Mesothelial cell of epicardium (in vitro differentiated cells): ENCODE measurements around the gene SLC11A1. TPM values are rescaled to one million over a fixed set of nuclear protein-coding genes. Genes with fewer than 3 reads are reported as not detected.

ENCODE experiments used
- DNase-seq, 2 experiments: peaks; one replicate each; pipeline ENCODE4 v3.0.0; 2021; ENCODE audit warnings: low spot score in 2 of 2; ENCODE audit not compliant: unreplicated experiment in 2 of 2
- H3K27ac Mint-ChIP-seq: 2 replicates; pipeline ENCODE4 v1.8.0; 2021; ENCODE audit warnings: mixed read lengths
- H3K27me3 Mint-ChIP-seq: 2 replicates; pipeline ENCODE4 v1.8.0; 2021; ENCODE audit warnings: low read depth, mixed read lengths
- H3K36me3 Mint-ChIP-seq: 2 replicates; pipeline ENCODE4 v1.8.0; 2021; ENCODE audit warnings: mixed read lengths
- H3K4me1 Mint-ChIP-seq: 2 replicates; pipeline ENCODE4 v1.8.0; 2021; ENCODE audit warnings: mixed read lengths
- H3K4me3 Mint-ChIP-seq: 2 replicates; pipeline ENCODE4 v1.8.0; 2021; ENCODE audit warnings: mild to moderate bottlenecking, moderate library complexity, mixed read lengths
- H3K9me3 Mint-ChIP-seq: 2 replicates; pipeline ENCODE4 v1.8.0; 2021; ENCODE audit warnings: mixed read lengths
- CTCF ChIP-seq: fragments of 200-600 bp; sonication (generic); IDR thresholded peaks from one replicate; pipeline ENCODE4 v1.5.0; 2021; ENCODE audit warnings: antibody characterized with exemption; ENCODE audit not compliant: unreplicated experiment
- total RNA-seq: library from RNA; stranded (reverse); gene quantifications from 3 replicates; pipeline ENCODE4 v1.2.1, GENCODE V29; 2021

SLC11A1 gene
- total RNA-seq, 1 donor from 2014 or later, result 0.76 TPM

- no peaks in the 10 kb centered on the region for H3K27me3 Mint-ChIP-seq
- H3K36me3 Mint-ChIP-seq, result peaks cover 24% of the 10 kb centered on the region
- no peak for DNase-seq
- peaks cover 21% of the 10 kb centered on the region for H3K4me1 Mint-ChIP-seq
- no peak overlapping the region for H3K4me3 Mint-ChIP-seq
- peak overlapping the region; percentile 15 for H3K27ac Mint-ChIP-seq
- H3K9me3 Mint-ChIP-seq, result peaks cover 4% of the 10 kb centered on the region
- no peak for TF ChIP-seq CTCF
These were observed 36.4 kb upstream of the SLC11A1 start for GRCh38 chr2:218345491-218346236.

- H3K4me3 Mint-ChIP-seq, result no peak overlapping the region
- no peak overlapping the region for H3K27ac Mint-ChIP-seq
- H3K9me3 Mint-ChIP-seq, result peaks cover 14% of the 10 kb centered on the region
- no peaks in the 10 kb centered on the region for H3K27me3 Mint-ChIP-seq
- peaks cover 24% of the 10 kb centered on the region for H3K36me3 Mint-ChIP-seq
- DNase-seq, result no peak
- TF ChIP-seq CTCF, result no peak
- H3K4me1 Mint-ChIP-seq, result peaks cover 21% of the 10 kb centered on the region
These were observed 34.9 kb upstream of the SLC11A1 start for GRCh38 chr2:218347172-218347571.

GRCh38 chr2:218354045-218354444 is 28.0 kb upstream of the SLC11A1 start:
- no peak for TF ChIP-seq CTCF
- no peak overlapping the region for H3K4me3 Mint-ChIP-seq
- peaks cover 17% of the 10 kb centered on the region for H3K4me1 Mint-ChIP-seq
- H3K27ac Mint-ChIP-seq, result no peak overlapping the region
- peaks cover 10% of the 10 kb centered on the region for H3K36me3 Mint-ChIP-seq
- DNase-seq, result no peak
- H3K27me3 Mint-ChIP-seq, result no peaks in the 10 kb centered on the region
- peaks cover 25% of the 10 kb centered on the region for H3K9me3 Mint-ChIP-seq

GRCh38 chr2:218354850-218355443 is 27.1 kb upstream of the SLC11A1 start:
- Mint-ChIP-seq H3K4me1 (peaks cover 21% of the 10 kb centered on the region), H3K36me3 (peaks cover 8% of the 10 kb centered on the region), H3K4me3 (no peak overlapping the region), H3K27me3 (no peaks in the 10 kb centered on the region), H3K27ac (no peak overlapping the region), H3K9me3 (peaks cover 21% of the 10 kb centered on the region)
- TF ChIP-seq CTCF, result no peak
- no peak for DNase-seq

DNA sequence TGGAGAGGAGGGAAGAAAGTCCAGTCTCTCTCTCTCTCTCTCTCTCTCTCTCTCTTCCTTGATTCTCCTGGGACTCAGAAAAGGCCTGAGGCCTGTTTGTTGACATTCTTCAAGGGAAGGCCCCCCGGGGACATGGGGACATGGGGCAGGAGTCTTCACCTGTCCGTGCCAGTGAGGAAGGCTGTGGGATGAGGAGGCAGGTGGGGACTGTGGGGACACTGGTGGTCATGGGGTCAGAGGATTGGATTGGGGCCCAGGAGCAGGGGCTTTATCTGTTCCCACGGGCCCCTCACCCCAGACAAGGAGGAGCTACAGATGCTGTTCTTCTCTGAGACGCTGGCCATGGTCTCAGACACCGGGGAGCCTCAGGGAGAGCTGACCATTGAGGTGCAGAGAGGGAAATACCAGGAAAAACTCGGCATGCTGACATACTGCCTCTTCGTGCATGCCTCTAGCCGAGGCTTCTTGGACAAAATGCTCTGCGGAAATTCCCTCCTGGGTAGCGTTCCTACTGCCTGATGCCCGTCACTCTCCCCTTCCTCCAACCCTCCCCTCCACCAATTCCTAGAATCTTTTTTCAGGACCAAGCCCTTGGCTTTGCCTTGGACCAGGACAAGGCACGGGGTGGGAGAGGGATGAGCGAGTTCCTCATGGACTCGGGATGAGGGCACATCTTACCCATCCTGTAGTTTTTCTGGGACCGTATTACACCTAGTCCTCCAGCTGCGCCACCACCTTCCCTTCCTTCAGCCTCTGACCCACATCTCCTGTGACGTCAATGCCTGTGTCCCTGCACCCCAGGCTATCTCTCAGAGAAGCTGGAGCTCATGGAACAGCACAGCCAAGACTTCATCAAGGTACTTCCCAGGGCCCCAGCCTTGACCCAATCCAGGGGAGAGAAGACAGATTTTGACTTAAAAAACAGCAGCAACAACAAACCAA is 24.6 kb upstream of the SLC11A1 start:
- Mint-ChIP-seq H3K4me3 (no peak overlapping the region), H3K27me3 (no peaks in the 10 kb centered on the region), H3K27ac (peak overlapping the region; percentile 89), H3K36me3 (no peaks in the 10 kb centered on the region), H3K4me1 (peaks cover 29% of the 10 kb centered on the region), H3K9me3 (peaks cover 9% of the 10 kb centered on the region)
- DNase-seq, result no peak
- no peak for TF ChIP-seq CTCF
